Liver (tissue), 9 donors: ENCODE results near the gene CUX1. TPM values are rescaled to one million over a fixed set of nuclear protein-coding genes. Genes with fewer than 3 reads are reported as not detected.

ENCODE experiments used
- DNase-seq: peaks from one replicate; pipeline ENCODE4 v3.0.0-alpha.2; 2017; ENCODE audit warnings: low spot score
- H3K27ac ChIP-seq, 2 donors: one replicate each; pipeline ENCODE4 v1.7.0; 2013; ENCODE audit warnings: inconsistent platforms in 2 of 2, low read length in 2 of 2, control low read depth in 1 of 2, low read depth in 1 of 2, mild to moderate bottlenecking in 1 of 2
- H3K27me3 ChIP-seq, 4 donors: one replicate each; pipeline versions ENCODE4 v1.6.1 to v1.7.0; 2013; ENCODE audit warnings: low read length in 3 of 4, inconsistent platforms in 1 of 4, mild to moderate bottlenecking in 1 of 4, moderate library complexity in 1 of 4; ENCODE audit not compliant: control insufficient read depth in 4 of 4, insufficient read depth in 4 of 4
- H3K36me3 ChIP-seq, 4 donors: one replicate each; pipeline versions ENCODE4 v1.6.1 to v1.7.0; 2013; ENCODE audit warnings: low read length in 3 of 4, mild to moderate bottlenecking in 3 of 4, low read depth in 1 of 4, moderate library complexity in 1 of 4; ENCODE audit not compliant: control insufficient read depth in 4 of 4, insufficient read depth in 3 of 4
- H3K4me1 ChIP-seq, 4 donors: one replicate each; pipeline versions ENCODE4 v1.6.1 to v1.7.0; 2013; ENCODE audit warnings: low read length in 3 of 4, mild to moderate bottlenecking in 3 of 4, moderate library complexity in 1 of 4; ENCODE audit not compliant: control insufficient read depth in 4 of 4, insufficient read depth in 4 of 4
- H3K4me3 ChIP-seq, 3 donors: one replicate each; pipeline versions ENCODE4 v1.6.1 to v1.7.0; 2013; ENCODE audit warnings: low read length in 3 of 3, control low read depth in 1 of 3, low read depth in 1 of 3, mild to moderate bottlenecking in 1 of 3
- H3K9ac ChIP-seq, 2 donors: one replicate each; pipeline ENCODE4 v1.7.0; 2013; ENCODE audit warnings: low read length in 2 of 2, mild to moderate bottlenecking in 2 of 2, moderate library complexity in 2 of 2, control low read depth in 1 of 2, low read depth in 1 of 2
- H3K9me3 ChIP-seq, 4 donors: one replicate each; pipeline versions ENCODE4 v1.6.1 to v1.7.0; 2013; ENCODE audit warnings: low read length in 3 of 4; ENCODE audit not compliant: control insufficient read depth in 4 of 4
- EGR1 ChIP-seq, 2 donors: IDR thresholded peaks; 2 replicates each; pipeline ENCODE4 v1.6.1; 2016 to 2018; ENCODE audit warnings: antibody characterized with exemption in 2 of 2, low read depth in 2 of 2
- FOXA1 ChIP-seq: IDR thresholded peaks from 2 replicates; pipeline ENCODE4 v1.6.1; 2016; ENCODE audit warnings: antibody characterized with exemption
- FOXA2 ChIP-seq: IDR thresholded peaks from 2 replicates; pipeline ENCODE4 v1.6.1; 2016; ENCODE audit warnings: antibody characterized with exemption
- GABPA ChIP-seq, 2 donors: IDR thresholded peaks in 1 of 2; conservative IDR thresholded peaks in 1 of 2; 2 replicates each; pipeline ENCODE4 v1.6.1; 2016; ENCODE audit warnings: antibody characterized with exemption in 2 of 2, mild to moderate bottlenecking in 1 of 2, moderate library complexity in 1 of 2
- HNF4A ChIP-seq, 2 donors: conservative IDR thresholded peaks; 2 replicates each; pipeline ENCODE4 v1.6.1; 2016; ENCODE audit warnings: antibody characterized with exemption in 2 of 2, mild to moderate bottlenecking in 2 of 2
- HNF4G ChIP-seq: IDR thresholded peaks from 2 replicates; pipeline ENCODE4 v1.6.1; 2016; ENCODE audit warnings: antibody characterized with exemption
- JUND ChIP-seq, 2 donors: IDR thresholded peaks; 2 replicates each; pipeline ENCODE4 v1.6.1; 2016; ENCODE audit warnings: antibody characterized with exemption in 2 of 2
- NR2F2 ChIP-seq: IDR thresholded peaks from 2 replicates; pipeline ENCODE4 v1.6.1; 2016; ENCODE audit warnings: antibody characterized with exemption
- RAD21 ChIP-seq, 2 donors: IDR thresholded peaks; 2 replicates each; pipeline ENCODE4 v1.6.1; 2016; ENCODE audit warnings: antibody characterized with exemption in 2 of 2, mild to moderate bottlenecking in 2 of 2
- RXRA ChIP-seq, 2 donors: IDR thresholded peaks; 2 replicates each; pipeline ENCODE4 v1.6.1; 2017 to 2018; ENCODE audit warnings: antibody characterized with exemption in 2 of 2, mild to moderate bottlenecking in 1 of 2
- SP1 ChIP-seq: IDR thresholded peaks from 2 replicates; pipeline ENCODE4 v1.6.1; 2018; ENCODE audit warnings: antibody characterized with exemption, mild to moderate bottlenecking
- TAF1 ChIP-seq: conservative IDR thresholded peaks from 2 replicates; pipeline ENCODE4 v1.6.1; 2016; ENCODE audit warnings: antibody characterized with exemption, mild to moderate bottlenecking
- YY1 ChIP-seq: IDR thresholded peaks from 2 replicates; pipeline ENCODE4 v1.6.1; 2016; ENCODE audit warnings: antibody characterized with exemption, mild to moderate bottlenecking
- WGBS: extraction: QIAGEN DNeasy Blood & Tissue Kit; methylation state at CpG from one replicate; pipeline ENCODE4 v1.1.7; 2013; 5-methylcytosine and 5-hydroxymethylcytosine counted together
- polyA plus RNA-seq, 2 donors: library from polyadenylated mRNA; stranded (reverse) in 1 of 2; unstranded in 1 of 2; fragments of 200-250 nt in 1 of 2; fragments of >200 nt in 1 of 2; fragmentation: Nextera tagmentation in 1 of 2; extraction: Ambion mirVana in 1 of 2; gene quantifications; one replicate each; pipeline versions ENCODE4 v1.2.1 to v1.2.3, GENCODE V29; 2013 to 2015
- total RNA-seq, 2 donors: library from RNA; depleted of rRNA; stranded (reverse); fragments of >200 nt; gene quantifications; one replicate each; pipeline ENCODE4 v1.2.3, GENCODE V29; 2014
- TF ChIP-seq, protein P1 (sequence below): IDR thresholded peaks from 2 replicates; pipeline ENCODE4 v1.6.1; 2016; ENCODE audit warnings: antibody characterized with exemption, mild to moderate bottlenecking
- TF ChIP-seq, protein P2 (sequence below): IDR thresholded peaks from 2 replicates; pipeline ENCODE4 v1.6.1; 2016; ENCODE audit warnings: antibody characterized with exemption
- TF ChIP-seq, protein P3 (sequence below): fragments of 150-350 bp; IDR thresholded peaks from 2 replicates; pipeline ENCODE4 v1.5.1; 2017; ENCODE audit warnings: improper control_type of control experiment, low read depth, low read length; ENCODE audit not compliant: missing input control
- donor health status: healthy.
- donor health status: healthy.
- donor health status: healthy.
- donor health status: healthy.
- donor health status: healthy.

Gene CUX1
- total and polyA plus RNA-seq, 4 donors = 18.6 to 40.6 (median 21.4) TPM

DNA sequence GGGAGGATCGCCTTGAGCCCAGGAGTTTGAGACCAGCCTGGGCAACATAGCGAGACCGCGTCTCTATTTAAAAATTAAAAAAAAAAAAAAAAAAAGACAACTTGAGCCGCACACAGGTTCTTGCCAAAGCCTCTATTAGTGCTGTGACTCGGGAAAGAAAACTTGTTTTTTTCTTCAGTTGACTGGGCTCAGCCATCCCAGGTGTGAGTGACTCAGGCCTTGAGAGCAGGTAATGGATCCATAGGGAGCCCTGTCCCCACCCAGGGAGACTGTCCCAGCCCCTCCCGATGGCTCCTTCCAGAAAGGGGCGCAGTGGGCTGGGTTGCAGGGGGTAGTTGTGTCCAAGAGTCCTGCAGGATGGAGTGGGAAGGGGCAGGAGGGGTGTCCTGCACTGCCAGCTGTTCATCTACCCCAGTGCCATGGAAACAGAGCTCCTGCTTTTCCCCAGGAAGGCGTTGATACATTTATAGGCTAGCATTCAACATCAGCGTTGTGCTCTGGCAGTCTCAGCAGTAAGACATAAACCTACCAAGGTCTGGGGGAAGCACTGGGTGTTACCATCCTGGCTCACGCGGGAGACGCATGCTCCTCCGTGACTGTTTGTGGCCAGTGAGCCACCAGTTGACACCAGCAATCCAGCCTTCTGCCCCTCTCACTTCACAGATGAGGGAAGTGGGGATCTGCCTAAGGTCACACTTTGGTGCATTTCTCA is 126.6 kb downstream of the CUX1 start:
- Histone ChIP-seq H3K9ac (no peak overlapping the region), H3K36me3 (no peaks in the 10 kb centered on the region), H3K9me3 (no peaks in the 10 kb centered on the region), H3K27me3 (no peaks in the 10 kb centered on the region), H3K4me1 (peaks cover 9 to 34% (median 21%) of the 10 kb centered on the region in 4 donors), H3K27ac (no peak overlapping the region), H3K4me3 (no peak overlapping the region)
- TF ChIP-seq, protein P1, sequence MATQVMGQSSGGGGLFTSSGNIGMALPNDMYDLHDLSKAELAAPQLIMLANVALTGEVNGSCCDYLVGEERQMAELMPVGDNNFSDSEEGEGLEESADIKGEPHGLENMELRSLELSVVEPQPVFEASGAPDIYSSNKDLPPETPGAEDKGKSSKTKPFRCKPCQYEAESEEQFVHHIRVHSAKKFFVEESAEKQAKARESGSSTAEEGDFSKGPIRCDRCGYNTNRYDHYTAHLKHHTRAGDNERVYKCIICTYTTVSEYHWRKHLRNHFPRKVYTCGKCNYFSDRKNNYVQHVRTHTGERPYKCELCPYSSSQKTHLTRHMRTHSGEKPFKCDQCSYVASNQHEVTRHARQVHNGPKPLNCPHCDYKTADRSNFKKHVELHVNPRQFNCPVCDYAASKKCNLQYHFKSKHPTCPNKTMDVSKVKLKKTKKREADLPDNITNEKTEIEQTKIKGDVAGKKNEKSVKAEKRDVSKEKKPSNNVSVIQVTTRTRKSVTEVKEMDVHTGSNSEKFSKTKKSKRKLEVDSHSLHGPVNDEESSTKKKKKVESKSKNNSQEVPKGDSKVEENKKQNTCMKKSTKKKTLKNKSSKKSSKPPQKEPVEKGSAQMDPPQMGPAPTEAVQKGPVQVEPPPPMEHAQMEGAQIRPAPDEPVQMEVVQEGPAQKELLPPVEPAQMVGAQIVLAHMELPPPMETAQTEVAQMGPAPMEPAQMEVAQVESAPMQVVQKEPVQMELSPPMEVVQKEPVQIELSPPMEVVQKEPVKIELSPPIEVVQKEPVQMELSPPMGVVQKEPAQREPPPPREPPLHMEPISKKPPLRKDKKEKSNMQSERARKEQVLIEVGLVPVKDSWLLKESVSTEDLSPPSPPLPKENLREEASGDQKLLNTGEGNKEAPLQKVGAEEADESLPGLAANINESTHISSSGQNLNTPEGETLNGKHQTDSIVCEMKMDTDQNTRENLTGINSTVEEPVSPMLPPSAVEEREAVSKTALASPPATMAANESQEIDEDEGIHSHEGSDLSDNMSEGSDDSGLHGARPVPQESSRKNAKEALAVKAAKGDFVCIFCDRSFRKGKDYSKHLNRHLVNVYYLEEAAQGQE = no peak
- no peak for TF ChIP-seq JUND (IDR thresholded peaks at IDR 0.05)
- no peak for TF ChIP-seq TAF1
- TF ChIP-seq SP1 = no peak
- TF ChIP-seq EGR1 (IDR thresholded peaks at IDR 0.05; ENCODE audit: low read depth in 2 of 2) = no peak
- TF ChIP-seq NR2F2 = no peak
- TF ChIP-seq RAD21 (IDR thresholded peaks at IDR 0.05) = no peak
- no peak for TF ChIP-seq YY1
- no peak for TF ChIP-seq HNF4G
- TF ChIP-seq, protein P2, sequence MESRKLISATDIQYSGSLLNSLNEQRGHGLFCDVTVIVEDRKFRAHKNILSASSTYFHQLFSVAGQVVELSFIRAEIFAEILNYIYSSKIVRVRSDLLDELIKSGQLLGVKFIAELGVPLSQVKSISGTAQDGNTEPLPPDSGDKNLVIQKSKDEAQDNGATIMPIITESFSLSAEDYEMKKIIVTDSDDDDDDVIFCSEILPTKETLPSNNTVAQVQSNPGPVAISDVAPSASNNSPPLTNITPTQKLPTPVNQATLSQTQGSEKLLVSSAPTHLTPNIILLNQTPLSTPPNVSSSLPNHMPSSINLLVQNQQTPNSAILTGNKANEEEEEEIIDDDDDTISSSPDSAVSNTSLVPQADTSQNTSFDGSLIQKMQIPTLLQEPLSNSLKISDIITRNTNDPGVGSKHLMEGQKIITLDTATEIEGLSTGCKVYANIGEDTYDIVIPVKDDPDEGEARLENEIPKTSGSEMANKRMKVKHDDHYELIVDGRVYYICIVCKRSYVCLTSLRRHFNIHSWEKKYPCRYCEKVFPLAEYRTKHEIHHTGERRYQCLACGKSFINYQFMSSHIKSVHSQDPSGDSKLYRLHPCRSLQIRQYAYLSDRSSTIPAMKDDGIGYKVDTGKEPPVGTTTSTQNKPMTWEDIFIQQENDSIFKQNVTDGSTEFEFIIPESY = no peak
- TF ChIP-seq HNF4A (conservative IDR thresholded peaks at IDR 0.05) = no peak
- no peak for DNase-seq
- WGBS = 93% methylated on average over 14 of the region's 14 CpGs

DNA sequence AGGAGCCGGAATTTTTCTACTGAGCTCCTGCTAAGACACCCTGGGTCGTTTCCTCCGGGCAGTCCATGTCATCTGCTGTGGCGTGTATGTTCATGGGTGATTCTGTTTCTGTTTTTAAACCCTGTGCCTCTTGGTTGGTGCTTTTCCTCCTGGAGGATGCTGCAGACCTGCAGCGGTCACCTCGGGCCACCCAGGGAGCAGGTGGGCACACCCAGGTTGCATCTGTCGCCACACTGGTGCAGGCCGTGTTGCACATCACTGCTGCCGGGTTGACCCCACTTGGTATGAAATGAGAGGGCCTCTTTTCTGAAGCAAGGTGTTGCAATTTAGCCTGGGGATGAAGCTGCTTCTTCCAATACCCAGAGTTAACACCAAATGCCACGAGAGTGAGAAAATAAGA is 127.2 kb downstream of the CUX1 start:
- TF ChIP-seq GABPA (IDR thresholded peaks at IDR 0.05 in 1 of 2, conservative IDR thresholded peaks at IDR 0.05 in 1 of 2) (no peak), RXRA (IDR thresholded peaks at IDR 0.05) (no peak), SP1 (no peak), YY1 (no peak), HNF4A (conservative IDR thresholded peaks at IDR 0.05) (no peak), FOXA1 (no peak), FOXA2 (no peak), RAD21 (IDR thresholded peaks at IDR 0.05) (no peak)
- TF ChIP-seq, protein P2 = no peak
- TF ChIP-seq, protein P3, sequence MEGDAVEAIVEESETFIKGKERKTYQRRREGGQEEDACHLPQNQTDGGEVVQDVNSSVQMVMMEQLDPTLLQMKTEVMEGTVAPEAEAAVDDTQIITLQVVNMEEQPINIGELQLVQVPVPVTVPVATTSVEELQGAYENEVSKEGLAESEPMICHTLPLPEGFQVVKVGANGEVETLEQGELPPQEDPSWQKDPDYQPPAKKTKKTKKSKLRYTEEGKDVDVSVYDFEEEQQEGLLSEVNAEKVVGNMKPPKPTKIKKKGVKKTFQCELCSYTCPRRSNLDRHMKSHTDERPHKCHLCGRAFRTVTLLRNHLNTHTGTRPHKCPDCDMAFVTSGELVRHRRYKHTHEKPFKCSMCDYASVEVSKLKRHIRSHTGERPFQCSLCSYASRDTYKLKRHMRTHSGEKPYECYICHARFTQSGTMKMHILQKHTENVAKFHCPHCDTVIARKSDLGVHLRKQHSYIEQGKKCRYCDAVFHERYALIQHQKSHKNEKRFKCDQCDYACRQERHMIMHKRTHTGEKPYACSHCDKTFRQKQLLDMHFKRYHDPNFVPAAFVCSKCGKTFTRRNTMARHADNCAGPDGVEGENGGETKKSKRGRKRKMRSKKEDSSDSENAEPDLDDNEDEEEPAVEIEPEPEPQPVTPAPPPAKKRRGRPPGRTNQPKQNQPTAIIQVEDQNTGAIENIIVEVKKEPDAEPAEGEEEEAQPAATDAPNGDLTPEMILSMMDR = no peak
- Histone ChIP-seq H3K36me3 (no peaks in the 10 kb centered on the region), H3K27ac (no peak overlapping the region), H3K9me3 (no peaks in the 10 kb centered on the region), H3K4me1 (peaks cover 9 to 34% (median 21%) of the 10 kb centered on the region in 4 donors), H3K4me3 (no peak overlapping the region), H3K27me3 (no peaks in the 10 kb centered on the region), H3K9ac (no peak overlapping the region)
- 96% methylated on average over 10 of the region's 10 CpGs for WGBS
- DNase-seq = no peak
